MM.1S (cell line): ENCODE measurements around the gene FBH1.
A peak's percentile ranks its signal among the peaks of the same experiment; 100 is the strongest.

Experiments used
- DNase-seq: peaks from one replicate; pipeline ENCODE4 v3.0.0-alpha.2; 2015
- H2AFZ ChIP-seq: fragments of 300-600 bp; sonication (generic); 2 replicates; pipeline ENCODE4 v1.6.0; 2016; ENCODE audit warnings: antibody characterized with exemption, low read length
- H3F3A ChIP-seq: fragments of 300-600 bp; sonication (generic); 2 replicates; pipeline ENCODE4 v1.6.1; 2016; ENCODE audit warnings: mild to moderate bottlenecking, antibody characterized with exemption, low read length, moderate library complexity, mixed read lengths; ENCODE audit not compliant: insufficient read depth
- H3K27ac ChIP-seq: fragments of 300-600 bp; sonication (generic); 2 replicates; pipeline ENCODE4 v1.5.1; 2016; ENCODE audit warnings: mild to moderate bottlenecking, low read length
- H3K27me3 ChIP-seq: fragments of 300-600 bp; sonication (generic); replicated peaks from 2 replicates; pipeline ENCODE4 v1.6.0; 2016; ENCODE audit warnings: low read length; ENCODE audit not compliant: insufficient read depth
- H3K36me3 ChIP-seq: fragments of 300-600 bp; sonication (generic); replicated peaks from 2 replicates; pipeline ENCODE4 v1.6.1; 2016; ENCODE audit warnings: mild to moderate bottlenecking, low read length, mixed read lengths; ENCODE audit not compliant: insufficient read depth
- H3K4me1 ChIP-seq: fragments of 300-600 bp; sonication (generic); 2 replicates; pipeline ENCODE4 v1.6.1; 2016; ENCODE audit warnings: low read length, mixed read lengths
- H3K4me2 ChIP-seq: fragments of 300-600 bp; sonication (generic); 2 replicates; pipeline ENCODE4 v1.6.0; 2016; ENCODE audit warnings: low read depth, low read length
- H3K4me3 ChIP-seq: fragments of 300-600 bp; sonication (generic); 2 replicates; pipeline ENCODE4 v1.5.1; 2016; ENCODE audit warnings: low read length, mixed read lengths
- H3K79me2 ChIP-seq: fragments of 300-600 bp; sonication (generic); 2 replicates; pipeline ENCODE4 v1.6.1; 2016; ENCODE audit warnings: mixed run types, low read length, mixed read lengths
- H3K9ac ChIP-seq: fragments of 300-600 bp; sonication (generic); 2 replicates; pipeline ENCODE4 v1.6.1; 2016; ENCODE audit warnings: low read length, mixed read lengths
- H3K9me2 ChIP-seq: fragments of 300-600 bp; sonication (generic); replicated peaks from 2 replicates; pipeline ENCODE4 v1.6.1; 2016; ENCODE audit warnings: mild to moderate bottlenecking, low read length, mixed read lengths; ENCODE audit not compliant: insufficient read depth
- H3K9me3 ChIP-seq: fragments of 300-600 bp; sonication (generic); replicated peaks from 2 replicates; pipeline ENCODE4 v1.6.1; 2016; ENCODE audit warnings: mild to moderate bottlenecking, low read length, mixed read lengths; ENCODE audit not compliant: insufficient read depth
- H4K20me1 ChIP-seq: fragments of 300-600 bp; sonication (generic); 2 replicates; pipeline ENCODE4 v1.6.1; 2016; ENCODE audit warnings: mild to moderate bottlenecking, low read length, moderate library complexity, mixed read lengths; ENCODE audit not compliant: insufficient read depth
- EZH2 ChIP-seq: fragments of 300-600 bp; sonication (generic); optimal IDR thresholded peaks from 2 replicates; pipeline ENCODE3; 2017; ENCODE audit warnings: low read depth, mild to moderate bottlenecking, antibody characterized with exemption, low read length, mixed read lengths
- EZH2phosphoT487 ChIP-seq: fragments of 300-600 bp; sonication (generic); IDR thresholded peaks from 2 replicates; pipeline ENCODE4 v1.6.1; 2018; ENCODE audit warnings: antibody characterized with exemption, low read length
- TF ChIP-seq, protein P1 (sequence below): fragments of 300-600 bp; sonication (generic); IDR thresholded peaks from 2 replicates; pipeline ENCODE4 v1.5.1; 2016; ENCODE audit warnings: antibody characterized with exemption, low read length, mixed read lengths

FBH1 gene

DNA sequence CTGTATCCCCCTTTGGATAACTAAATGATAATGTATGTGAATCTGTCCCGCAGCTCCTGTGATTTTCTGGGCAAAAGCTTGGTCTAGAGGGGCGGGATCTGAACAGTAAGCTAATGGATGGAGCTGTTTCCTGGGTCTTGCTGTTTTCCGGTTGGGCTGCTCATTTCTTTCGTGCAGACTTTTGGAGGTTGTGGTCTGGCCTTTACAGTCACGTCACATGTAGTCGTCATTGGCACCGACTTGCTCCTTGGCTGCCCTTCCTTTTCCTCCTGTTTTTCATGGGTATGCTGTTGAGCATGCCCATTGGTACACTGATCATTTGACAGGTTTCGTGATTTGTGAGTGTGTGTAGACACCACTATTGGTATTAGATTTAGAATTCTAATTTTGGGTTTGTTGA lies 2.0 kb downstream of the FBH1 start:
- no peak overlapping the region; the same call in 1 of the 2 replicates for H3K27ac ChIP-seq
- H3K36me3 ChIP-seq: no peaks in the 10 kb centered on the region; the same call in 1 of the 2 replicates
- peak overlapping the region; percentile 98; the same call in 1 of the 2 replicates for H3K4me2 ChIP-seq
- no peaks in the 10 kb centered on the region for H4K20me1 ChIP-seq
- no peaks in the 10 kb centered on the region for H3K9me2 ChIP-seq
- no peak overlapping the region for H2AFZ ChIP-seq
- peaks cover 67% of the 10 kb centered on the region for H3K4me1 ChIP-seq
- H3K79me2 ChIP-seq: peaks cover 79% of the 10 kb centered on the region
- H3K4me3 ChIP-seq: no peak overlapping the region
- no peak for DNase-seq
- H3F3A ChIP-seq: peaks cover 48% of the 10 kb centered on the region
- no peak for TF ChIP-seq EZH2
- TF ChIP-seq EZH2phosphoT487: no peak
- TF ChIP-seq, protein P1, sequence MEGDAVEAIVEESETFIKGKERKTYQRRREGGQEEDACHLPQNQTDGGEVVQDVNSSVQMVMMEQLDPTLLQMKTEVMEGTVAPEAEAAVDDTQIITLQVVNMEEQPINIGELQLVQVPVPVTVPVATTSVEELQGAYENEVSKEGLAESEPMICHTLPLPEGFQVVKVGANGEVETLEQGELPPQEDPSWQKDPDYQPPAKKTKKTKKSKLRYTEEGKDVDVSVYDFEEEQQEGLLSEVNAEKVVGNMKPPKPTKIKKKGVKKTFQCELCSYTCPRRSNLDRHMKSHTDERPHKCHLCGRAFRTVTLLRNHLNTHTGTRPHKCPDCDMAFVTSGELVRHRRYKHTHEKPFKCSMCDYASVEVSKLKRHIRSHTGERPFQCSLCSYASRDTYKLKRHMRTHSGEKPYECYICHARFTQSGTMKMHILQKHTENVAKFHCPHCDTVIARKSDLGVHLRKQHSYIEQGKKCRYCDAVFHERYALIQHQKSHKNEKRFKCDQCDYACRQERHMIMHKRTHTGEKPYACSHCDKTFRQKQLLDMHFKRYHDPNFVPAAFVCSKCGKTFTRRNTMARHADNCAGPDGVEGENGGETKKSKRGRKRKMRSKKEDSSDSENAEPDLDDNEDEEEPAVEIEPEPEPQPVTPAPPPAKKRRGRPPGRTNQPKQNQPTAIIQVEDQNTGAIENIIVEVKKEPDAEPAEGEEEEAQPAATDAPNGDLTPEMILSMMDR: no peak
- no peak overlapping the region for H3K9ac ChIP-seq
- H3K27me3 ChIP-seq: no peaks in the 10 kb centered on the region
- no peaks in the 10 kb centered on the region for H3K9me3 ChIP-seq

GRCh38 chr10:5893321-5893720 lies 3.3 kb downstream of the FBH1 start:
- DNase-seq: no peak
- Histone ChIP-seq H3K79me2 (peaks cover 81% of the 10 kb centered on the region), H3K36me3 (no peaks in the 10 kb centered on the region; the same call in 1 of the 2 replicates), H3K4me1 (peaks cover 73% of the 10 kb centered on the region), H3K9me3 (no peaks in the 10 kb centered on the region), H4K20me1 (no peaks in the 10 kb centered on the region), H3F3A (peaks cover 54% of the 10 kb centered on the region), H3K27ac (no peak overlapping the region), H2AFZ (no peak overlapping the region), H3K9ac (no peak overlapping the region), H3K4me2 (no peak overlapping the region; the same call in 1 of the 2 replicates), H3K9me2 (no peaks in the 10 kb centered on the region), H3K27me3 (no peaks in the 10 kb centered on the region), H3K4me3 (no peak overlapping the region)
- no peak for TF ChIP-seq EZH2phosphoT487
- TF ChIP-seq EZH2: no peak
- TF ChIP-seq, protein P1: no peak

- H3K27ac ChIP-seq: peak overlapping the region; percentile 97; the same call in 1 of the 2 replicates
- H3K4me2 ChIP-seq: peak overlapping the region; percentile 92; the same call in 1 of the 2 replicates
- no peaks in the 10 kb centered on the region for H3K27me3 ChIP-seq
- no peak overlapping the region for H3K9ac ChIP-seq
- H3K79me2 ChIP-seq: peaks cover 83% of the 10 kb centered on the region
- no peaks in the 10 kb centered on the region; the same call in 1 of the 2 replicates for H3K36me3 ChIP-seq
- no peaks in the 10 kb centered on the region for H4K20me1 ChIP-seq
- TF ChIP-seq EZH2 (no peak), EZH2phosphoT487 (no peak)
- TF ChIP-seq, protein P1: no peak
- H3K4me1 ChIP-seq: peaks cover 76% of the 10 kb centered on the region
- H3K9me2 ChIP-seq: no peaks in the 10 kb centered on the region
- H3K9me3 ChIP-seq: no peaks in the 10 kb centered on the region
- H2AFZ ChIP-seq: no peak overlapping the region
- no peak overlapping the region for H3K4me3 ChIP-seq
- no peak for DNase-seq
- peaks cover 54% of the 10 kb centered on the region for H3F3A ChIP-seq
Observed at GRCh38 chr10:5894403-5894802, 4.4 kb downstream of the FBH1 start.
